GM18951 (cell line): ENCODE data around the gene OVOL2.
"Not testable (repeated sequence)": the region's sequence is repeated elsewhere in the genome, so short reads cannot be mapped to it uniquely, and the experiment has no call there.

Source experiments
- POLR2A ChIP-seq: IDR thresholded peaks from 4 replicates; pipeline ENCODE4 v1.6.1; 2011; ENCODE audit warnings: mild to moderate bottlenecking; ENCODE audit not compliant: insufficient read length, insufficient read depth; ENCODE audit errors: extremely low read depth
- in situ Hi-C: fragments of 300-500 bp; cut with MboI; formaldehyde crosslinking; loops from one replicate; pipeline ENCODE4 v1.12.0; 2022; ENCODE audit warnings: low sequenced_read_pairs, mixed read lengths, inconsistent platforms; ENCODE audit not compliant: unreplicated experiment

OVOL2 gene

DNA sequence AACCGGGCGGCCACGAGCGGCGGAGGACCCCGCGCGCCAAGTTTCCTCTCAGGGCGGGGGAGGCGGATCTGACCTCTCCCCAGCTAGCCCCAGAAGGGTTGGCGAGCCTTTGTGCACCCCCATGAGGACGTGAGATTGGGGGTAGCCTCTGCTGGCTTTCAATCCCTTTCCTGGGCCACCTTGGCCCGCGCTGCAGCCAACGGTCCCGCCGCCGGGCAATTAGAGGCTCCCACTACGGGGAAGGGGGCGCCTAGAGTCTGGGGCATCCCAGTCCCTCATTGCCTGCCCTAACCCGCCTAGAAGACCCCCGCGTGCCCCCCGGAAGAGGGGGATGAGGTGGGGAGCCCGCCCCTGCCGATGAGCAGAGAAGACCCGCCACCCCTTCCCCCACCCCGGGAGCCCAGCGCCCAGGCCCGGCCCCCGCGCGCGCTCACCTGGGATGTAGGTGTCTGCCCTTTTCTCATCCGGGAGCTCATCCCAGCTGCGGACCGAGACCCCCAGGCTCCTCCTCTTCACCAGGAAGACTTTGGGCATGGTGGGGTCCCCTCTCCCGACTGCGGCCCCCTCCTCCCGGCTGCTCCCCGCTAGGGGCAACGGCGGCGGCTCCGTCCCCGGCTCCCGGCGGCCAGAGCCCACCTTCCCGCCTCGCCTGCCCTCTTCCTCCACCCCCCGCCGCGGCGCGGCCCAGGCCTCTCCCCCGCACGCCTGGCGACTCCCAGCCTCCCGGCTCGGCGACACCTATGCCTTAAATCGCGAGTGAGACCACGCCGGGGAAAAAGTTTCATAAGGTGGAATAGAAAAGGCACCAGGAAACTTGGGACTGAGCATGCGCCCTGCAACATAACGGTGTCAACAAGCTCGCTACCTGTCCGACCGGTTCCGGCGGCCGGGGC, at the start of gene OVOL2:
Gene OVOL2 (minus strand): TSS at position 816 of the 893 bp plus-strand sequence. CDS start 282 bp downstream, at position 534.
- in situ Hi-C loops = no loop called here
- no peak for TF ChIP-seq POLR2A

DNA sequence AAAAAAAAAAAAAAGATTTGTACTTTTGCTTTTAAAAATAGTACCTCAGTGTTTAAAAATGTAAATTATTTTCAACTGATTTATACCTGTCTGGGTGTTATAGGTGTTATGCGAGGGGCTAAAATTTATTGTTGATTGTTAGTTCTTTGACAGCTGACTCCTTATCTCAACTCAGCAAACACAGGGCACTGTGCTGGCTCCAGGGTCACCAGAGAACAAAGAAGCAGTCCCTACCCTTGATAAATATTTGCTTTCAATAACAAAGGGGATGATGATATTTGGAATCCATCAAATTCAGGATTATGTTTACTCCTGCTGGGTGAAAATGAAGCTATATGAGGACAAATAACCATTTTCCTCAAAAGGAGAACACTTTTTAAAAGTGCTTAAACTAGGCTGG, 45.8 kb upstream of the OVOL2 start:
- TF ChIP-seq POLR2A = no peak
- in situ Hi-C loops = no loop called here

DNA sequence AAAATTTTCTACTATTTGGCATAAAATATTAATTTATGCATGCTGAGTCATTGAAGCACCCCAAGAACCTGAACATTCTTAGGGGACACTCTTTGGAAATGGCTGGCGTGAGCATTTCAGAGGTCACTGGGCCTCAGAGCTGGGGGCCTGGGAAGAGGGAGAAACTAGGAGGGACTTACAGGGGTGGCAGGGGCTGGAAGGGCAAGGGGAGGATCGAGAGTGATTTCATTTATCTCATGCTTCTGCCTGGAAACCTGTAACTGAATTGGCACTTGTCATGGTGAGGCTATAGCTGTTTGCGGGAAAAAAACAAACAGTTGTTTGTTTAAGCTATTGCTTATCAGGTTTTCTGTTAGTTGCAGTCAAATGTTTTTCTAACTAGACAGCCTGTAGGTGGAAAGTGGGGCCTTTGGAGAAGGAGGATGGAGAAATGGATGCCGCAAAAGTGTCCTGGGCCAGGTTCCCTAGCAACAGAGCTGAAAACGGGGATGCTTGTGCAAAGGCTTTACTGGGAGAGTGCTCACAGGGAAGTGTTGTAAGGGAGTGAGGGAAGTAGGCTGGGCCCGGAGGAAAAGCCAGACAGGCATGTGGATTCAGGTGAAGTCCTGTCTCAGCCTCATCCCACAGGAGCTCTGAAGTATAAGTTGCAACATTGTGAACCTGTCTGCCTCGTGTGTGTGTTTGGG, 43.6 kb upstream of the OVOL2 start:
- in situ Hi-C loops = no loop called here
- TF ChIP-seq POLR2A = no peak

DNA sequence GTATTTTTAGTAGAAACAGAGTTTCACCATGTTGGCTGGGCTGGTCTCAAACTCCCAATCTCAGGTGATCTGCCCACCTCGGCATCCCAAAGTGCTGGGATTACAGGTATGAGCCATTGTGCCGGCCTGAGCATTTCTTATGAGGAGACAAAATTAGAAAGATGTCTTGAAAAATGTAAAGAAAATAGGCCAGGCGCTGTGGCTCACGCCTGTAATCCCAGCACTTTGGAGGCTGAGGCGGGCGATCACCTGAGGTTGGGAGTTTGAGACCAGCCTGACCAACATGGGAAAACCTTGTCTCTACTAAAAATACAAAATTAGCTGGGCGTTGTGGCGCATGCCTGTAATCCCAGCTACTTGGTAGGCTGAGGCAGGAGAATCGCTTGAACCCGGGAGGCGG, 42.9 kb upstream of the OVOL2 start:
- in situ Hi-C loops = not testable (repeated sequence)

DNA sequence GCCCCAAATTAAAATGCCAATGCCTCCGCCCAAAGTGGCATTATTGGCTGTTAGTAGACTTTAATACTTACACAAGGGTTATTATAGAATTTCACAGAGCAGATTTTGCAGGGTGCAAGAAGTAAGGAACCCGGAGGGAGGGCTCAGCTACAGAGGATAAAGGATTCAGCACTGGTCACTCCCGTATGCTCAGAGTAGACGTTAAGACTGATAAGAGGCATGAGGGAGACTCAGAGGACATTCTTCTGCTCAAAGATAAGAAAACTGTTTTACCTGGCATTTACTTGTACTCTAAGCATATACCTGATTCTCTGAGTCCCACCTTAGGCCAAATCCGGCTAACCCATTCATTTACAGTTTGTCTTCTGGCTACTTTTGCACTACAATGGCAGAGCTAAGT, 36.5 kb upstream of the OVOL2 start:
- in situ Hi-C loops = no loop called here

DNA sequence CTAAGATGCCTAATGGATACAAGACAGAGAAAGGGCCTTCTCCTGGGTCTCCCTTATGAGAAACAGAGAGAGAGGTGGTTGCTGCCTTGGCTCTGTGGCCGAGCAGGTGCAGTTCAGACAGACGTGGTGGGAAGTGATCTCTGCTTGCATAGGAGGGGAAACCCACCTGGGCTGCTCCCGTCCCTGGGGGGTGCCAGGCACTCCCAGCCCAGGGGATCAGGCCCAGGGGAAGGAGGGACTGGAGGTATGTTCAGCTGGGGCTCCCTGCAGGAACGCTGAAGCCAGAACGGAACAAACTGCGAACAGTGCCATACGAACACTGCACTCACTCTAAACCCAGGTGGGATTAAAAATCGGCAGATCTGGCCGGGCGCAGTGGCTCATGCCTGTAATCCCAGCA, 35.7 kb upstream of the OVOL2 start:
- no peak for TF ChIP-seq POLR2A
- in situ Hi-C loops = no loop called here

More for the DNA sequence above, 36.5 kb upstream of the OVOL2 start:
- no peak for TF ChIP-seq POLR2A

DNA sequence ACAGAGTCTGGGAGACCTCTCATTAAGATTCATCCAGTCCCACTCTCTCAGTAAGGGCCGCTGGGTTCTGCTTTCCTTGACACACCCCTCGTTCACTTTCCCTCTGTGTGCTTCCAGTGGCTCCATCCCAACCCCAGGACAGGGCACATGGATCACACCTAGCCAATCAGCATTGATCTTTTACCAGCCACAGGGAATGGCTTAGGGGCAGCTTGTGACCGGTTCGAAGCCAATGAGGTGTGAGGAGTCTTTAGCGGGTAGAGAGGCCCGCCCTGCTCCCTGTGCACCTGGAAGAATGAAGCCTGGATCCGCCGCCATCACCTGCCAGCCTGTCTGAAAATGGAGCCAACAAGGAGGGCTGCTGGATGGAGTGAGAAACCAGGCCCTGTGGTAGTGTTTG, 35.2 kb upstream of the OVOL2 start:
- TF ChIP-seq POLR2A = no peak
- in situ Hi-C loops = no loop called here

DNA sequence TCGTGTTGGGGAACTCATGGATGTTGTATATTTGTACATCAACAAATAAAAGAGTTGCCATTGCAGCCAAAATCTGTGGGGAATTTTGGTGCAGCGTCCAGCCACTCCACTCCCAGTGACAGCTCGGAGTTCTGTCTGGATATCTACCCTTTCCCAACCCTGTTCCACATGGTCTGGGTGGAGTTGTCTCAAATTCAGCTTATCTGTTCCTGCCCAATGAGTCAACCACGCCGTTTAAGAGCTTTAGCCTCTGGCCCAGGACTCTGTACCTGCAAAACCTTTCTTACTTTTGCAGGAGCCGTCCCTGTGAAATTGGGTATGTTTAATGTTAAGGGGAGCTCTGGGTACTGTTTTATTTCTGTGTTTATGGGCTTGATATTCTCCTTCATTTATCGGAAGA, 33.9 kb upstream of the OVOL2 start:
- in situ Hi-C loops = no loop called here
- no peak for TF ChIP-seq POLR2A

DNA sequence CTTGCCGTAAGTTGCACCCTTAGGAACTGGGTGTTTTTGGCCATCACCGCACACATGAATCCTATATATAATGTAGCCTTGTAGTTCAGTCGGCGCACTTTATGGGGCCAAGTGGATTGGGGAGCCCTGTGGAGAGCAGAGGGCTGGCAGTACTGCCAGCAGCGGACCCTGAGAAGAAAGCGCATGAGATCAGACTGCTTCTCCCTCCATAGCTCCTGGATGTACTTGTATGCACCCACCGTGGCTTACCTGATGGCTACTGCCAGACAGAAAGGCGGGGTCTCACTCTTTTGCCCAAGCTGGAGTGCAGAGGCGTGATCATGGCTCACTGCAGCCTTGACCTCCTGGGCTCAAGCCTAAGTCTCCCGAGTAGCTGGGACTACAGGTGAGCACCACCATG, 32.8 kb upstream of the OVOL2 start:
- no peak for TF ChIP-seq POLR2A
- in situ Hi-C loops = no loop called here

DNA sequence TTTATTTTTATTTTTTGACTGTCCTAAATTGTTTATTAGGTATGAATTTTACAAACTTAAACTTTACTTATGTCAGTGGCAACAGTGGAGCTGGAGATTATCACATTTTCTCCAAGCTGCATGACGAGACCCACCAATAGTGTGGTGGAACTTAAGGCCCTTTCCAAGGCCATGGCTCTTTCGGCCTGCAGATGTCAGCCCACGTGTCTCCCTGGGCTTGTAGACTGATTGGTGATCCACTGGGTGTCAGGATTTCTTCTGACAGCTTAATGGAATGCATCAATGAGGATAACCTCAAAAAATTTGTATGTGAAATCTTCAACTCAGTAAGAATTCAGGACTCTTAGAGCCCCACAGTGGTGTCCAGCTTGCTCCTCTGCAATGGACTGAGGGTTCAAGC, 32.3 kb upstream of the OVOL2 start:
- in situ Hi-C loops = no loop called here
- TF ChIP-seq POLR2A = no peak

DNA sequence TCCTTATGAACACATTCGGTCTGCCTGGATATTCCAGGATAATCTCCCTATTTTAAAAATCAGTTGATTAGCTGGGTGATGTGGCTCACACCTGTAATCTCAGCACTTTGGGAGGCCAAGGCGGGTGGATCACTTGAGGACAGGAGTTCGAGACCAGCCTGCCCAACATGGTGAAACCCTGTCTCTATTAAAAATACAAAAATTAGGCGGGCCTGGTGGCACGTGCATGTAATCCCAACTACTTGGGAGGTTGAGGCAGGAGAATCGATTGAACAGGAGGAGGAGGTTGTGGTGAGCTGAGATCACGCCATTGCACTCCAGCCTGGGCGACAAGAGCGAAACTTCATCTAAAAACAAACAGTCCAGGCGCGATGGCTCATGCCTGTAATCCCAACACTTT, 31.1 kb upstream of the OVOL2 start:
- in situ Hi-C loops = not testable (repeated sequence)

DNA sequence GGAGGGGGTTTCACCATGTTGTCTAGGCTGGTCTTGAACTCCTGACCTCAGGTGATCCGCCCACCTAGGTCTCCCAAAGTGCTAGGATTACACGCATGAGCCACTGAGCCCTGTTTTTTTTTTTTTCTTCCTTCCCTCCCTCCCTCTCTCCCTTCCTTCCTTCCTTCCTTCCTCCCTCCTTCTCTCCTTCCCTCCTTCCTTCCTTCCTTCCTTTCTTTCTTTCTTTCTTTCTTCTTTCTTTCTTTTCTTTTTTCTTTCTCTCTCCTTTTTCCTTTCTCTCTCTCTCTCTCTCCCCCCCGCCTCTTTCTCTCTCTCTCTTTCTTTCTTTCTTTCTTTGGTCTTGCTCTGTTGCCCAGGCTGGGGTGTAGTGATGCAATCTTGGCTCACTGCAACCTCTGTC, 30.6 kb upstream of the OVOL2 start:
- in situ Hi-C loops = not testable (repeated sequence)

DNA sequence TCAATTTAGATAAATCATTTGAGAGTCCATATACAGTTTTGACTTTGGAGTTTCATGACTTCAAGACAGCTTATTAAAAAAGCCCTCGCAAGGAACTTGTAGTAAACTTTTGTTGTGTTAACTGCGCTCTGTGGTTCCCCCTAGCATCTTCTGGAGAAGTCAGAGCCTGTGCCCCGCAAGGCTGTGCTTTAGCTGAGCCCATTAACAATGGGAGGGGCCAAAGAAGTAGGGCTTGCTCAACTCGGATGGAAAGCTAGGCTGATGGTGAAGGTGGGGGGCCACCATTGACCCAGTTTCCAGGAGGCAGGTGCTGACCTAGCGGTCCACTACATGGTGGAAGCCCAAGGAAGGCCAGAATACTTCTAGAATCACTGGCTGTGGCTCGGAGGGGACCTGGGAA, 29.3 kb upstream of the OVOL2 start:
- TF ChIP-seq POLR2A = no peak
- in situ Hi-C loops = no loop called here

DNA sequence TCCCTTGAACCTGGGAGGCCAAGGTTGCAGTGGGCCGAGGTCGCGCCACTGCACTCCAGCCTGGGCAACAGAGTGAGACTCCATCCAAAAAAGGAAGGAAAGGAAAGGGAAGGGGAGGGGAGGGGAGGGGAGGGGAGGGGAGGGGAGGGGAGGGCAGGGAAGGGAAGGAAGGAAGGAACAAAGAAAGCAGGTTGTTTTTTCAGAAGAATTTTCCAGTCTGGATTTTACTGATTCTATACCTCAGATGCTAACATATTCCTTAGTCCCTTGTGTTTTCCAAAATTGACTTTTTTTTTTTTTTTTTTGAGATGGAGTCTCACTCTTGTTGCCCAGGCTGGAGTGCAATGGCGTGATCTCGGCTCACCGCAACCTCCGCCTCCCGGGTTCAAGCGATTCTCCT, 23.1 kb upstream of the OVOL2 start:
- in situ Hi-C loops = not testable (repeated sequence)
